Fibroblast of skin of left biceps (primary cell): ENCODE measurements around the gene TOB2.
A peak's percentile ranks its signal among the peaks of the same experiment; 100 is the strongest.
"Not testable (repeated sequence)": the region's sequence is repeated elsewhere in the genome, so short reads cannot be mapped to it uniquely, and the experiment has no call there.

Experiments used
- DNase-seq, 2 experiments: peaks; one replicate each; pipeline ENCODE4 v3.0.0-alpha.2; 2013; ENCODE audit warnings: low read depth in 2 of 2

TOB2 gene

DNA sequence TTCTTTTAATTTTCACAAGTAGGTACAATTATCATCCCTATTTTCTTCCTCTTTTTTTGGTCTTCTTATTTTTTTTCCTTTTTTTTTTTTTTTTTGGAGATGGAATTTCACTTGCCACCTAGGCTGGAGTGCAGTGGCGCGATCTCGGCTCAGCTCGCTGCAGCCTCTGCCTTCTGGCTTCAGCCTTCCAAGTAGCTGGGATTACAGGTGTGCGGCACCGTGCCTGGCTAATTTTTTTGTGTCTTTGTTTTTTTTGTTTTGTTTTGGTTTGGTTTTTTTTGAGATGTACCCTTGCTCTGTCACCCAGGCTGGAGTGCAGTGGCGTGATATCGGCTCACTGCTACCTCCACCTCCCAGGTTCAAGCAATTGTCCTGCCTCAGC is 16.7 kb downstream of the TOB2 start:
- no peak for DNase-seq

DNA sequence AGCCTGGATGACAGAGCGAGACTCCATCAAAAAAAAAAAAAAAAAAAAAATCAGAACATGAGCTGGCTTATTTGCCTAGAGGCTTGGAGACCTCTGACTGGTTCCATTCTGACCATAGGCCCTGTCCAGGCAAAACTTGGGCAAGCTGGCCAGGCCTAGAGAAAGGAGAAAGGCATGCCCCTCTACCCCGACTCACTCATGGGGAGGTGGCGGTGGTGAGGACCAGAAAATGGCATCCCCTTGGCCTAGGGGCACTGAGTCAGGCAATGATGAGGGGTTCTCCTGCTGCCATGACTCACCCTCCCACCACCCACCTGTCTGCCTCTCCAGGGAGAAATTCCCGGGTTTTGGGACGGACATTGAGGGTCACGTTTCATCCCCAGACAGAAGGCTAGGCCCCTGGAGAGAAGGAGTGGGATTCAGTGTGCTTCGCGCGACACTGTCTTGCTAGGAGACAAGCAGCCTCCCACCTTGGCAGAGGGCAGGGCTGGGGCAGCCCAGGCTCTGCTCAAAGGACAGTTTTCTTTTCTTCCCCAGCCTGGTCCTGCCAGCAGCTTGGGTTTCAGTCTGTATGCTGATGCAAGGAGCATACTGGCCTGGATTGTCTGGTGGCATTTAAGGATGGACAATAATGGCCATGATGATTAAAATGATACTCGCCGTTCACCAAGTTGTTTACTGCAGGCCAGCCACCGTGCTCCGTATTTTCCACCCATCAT is 17.2 kb downstream of the TOB2 start:
- no peak for DNase-seq

- no peak for DNase-seq
Measured at GRCh38 chr22:41425660-41426365, 20.8 kb downstream of the TOB2 start.

GRCh38 chr22:41418717-41419116 is 27.9 kb downstream of the TOB2 start:
- no peak for DNase-seq

DNA sequence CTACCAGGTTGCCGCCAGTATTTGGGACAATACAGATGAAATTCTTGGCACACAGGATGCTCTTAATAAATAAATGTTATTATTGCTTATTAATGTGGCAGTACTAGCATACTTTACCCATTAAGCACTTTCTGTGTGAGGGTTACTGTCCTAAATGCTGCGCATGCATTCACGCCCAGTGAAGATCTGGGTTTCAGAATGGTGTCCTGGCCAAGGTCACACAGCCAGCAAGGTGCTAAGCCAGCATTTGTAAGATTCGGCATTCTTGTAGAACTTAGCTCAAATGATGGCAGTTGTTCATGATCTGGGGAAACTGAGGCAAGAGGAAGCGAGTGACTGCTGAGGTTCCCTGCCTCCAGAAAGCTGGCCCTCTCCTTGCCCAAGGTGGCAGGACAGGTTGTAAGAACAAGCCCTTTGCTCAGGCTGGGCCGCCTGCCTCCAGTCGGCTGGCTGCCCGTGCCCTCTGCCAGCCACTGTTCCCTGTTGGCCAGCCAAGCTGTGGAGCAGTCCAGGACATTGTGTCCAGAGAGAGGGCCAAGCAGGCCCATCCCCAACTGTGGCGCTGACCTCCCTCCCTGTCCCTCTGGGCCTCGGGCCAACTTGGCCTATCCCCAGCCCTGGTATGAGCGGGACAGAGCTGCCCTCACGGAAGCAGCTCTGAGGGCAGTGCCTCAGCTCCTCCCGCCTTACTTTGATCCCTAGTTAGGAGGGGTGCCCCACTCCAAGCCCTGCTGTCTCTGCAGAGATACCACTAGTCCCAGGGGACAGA is 28.8 kb downstream of the TOB2 start:
- no peak for DNase-seq

GRCh38 chr22:41415554-41415953 is 31.0 kb downstream of the TOB2 start:
- DNase-seq: no peak

- DNase-seq: no peak
Measured at GRCh38 chr22:41411021-41411851, 35.4 kb downstream of the TOB2 start.

GRCh38 chr22:41410311-41410751 is 36.3 kb downstream of the TOB2 start:
- DNase-seq: no peak

DNA sequence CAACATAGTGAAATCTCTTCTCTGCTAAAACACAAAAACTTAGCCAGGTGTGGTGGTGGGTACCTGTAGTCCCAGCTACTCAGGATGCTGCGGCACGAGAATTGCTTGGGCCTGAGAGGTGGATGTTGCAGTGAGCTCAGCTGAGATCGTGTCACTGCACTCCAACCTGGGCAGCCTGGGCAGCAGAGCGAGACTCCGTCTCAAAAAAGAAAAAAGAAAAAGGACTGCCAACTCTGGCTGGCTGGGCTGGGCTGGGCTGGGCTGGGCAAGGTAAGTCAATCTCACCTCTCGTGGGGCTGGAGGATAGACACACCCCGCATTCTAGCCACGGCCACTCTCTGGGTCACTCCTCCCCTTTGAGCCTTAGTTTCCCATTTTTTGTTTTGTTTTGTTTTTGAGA is 37.9 kb downstream of the TOB2 start:
- DNase-seq: no peak

- no peak for DNase-seq
Measured at GRCh38 chr22:41407433-41407832, 39.2 kb downstream of the TOB2 start.

DNA sequence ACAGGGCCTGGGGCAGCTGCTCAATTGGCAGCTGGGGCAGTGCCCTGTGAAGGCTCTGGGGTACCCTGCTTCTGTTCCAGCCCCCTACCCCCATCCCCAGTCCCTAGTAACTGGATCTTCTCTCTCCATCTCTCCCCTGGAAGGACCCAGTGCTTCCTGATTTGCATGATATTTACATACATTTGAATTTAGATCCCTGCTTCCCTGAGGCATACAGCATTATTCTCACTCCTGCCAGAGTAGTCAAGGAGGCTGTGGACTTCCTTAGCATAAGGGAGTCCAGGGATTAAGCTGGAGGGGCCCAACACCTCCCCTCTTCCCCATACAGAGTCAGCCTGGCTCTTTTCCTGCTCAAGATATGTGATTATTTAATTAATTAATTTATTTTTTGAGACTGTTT is 40.2 kb downstream of the TOB2 start:
- no peak for DNase-seq

DNA sequence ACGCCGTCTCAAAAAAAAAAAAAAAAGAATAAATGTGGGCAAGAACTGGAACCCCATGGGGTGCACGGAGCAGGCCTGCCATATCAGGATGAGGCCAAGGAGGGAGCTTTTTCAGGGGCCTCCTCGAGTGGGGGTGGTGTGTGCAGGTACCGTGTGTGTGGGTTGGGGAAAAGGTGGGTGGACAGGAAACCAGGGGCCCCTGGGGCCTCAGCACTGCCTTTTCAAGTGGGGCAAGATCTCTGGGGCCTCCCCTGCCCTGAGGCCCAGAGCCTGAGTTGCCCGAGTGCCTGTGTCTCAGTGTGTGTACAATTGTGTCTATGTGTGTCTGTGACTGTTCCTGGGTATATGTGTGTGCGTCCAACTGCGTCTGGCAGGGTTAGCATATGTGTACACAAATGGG is 41.0 kb downstream of the TOB2 start:
- DNase-seq: no peak

- peak in 1 of 2 experiments; percentile 32 for DNase-seq
Measured at GRCh38 chr22:41403532-41404318, 42.9 kb downstream of the TOB2 start.

DNA sequence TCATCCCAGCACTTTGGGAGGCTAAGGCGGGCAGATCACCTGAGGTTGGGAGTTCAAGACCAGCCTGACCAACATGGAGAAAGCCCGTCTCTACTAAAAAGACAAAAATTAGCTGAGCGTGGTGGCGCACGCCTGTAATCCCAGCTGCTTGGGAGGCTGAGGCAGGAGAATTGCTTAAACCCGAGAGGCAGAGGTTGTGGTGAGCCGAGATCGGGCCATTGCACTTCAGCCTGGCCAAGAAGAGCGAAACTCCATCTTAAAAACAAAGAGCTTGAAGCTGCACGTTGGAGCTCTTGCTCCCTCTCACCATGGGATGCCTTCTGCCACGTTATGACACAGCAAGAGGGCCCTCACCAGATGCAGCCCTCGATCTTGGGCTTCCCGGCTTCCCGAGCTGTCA is 43.8 kb downstream of the TOB2 start:
- DNase-seq: not testable (repeated sequence)

- peak; percentile 57 to 58 for DNase-seq
Measured at GRCh38 chr22:41401781-41402648, 44.6 kb downstream of the TOB2 start.

GRCh38 chr22:41398921-41399320 is 47.7 kb downstream of the TOB2 start:
- DNase-seq: no peak

DNA sequence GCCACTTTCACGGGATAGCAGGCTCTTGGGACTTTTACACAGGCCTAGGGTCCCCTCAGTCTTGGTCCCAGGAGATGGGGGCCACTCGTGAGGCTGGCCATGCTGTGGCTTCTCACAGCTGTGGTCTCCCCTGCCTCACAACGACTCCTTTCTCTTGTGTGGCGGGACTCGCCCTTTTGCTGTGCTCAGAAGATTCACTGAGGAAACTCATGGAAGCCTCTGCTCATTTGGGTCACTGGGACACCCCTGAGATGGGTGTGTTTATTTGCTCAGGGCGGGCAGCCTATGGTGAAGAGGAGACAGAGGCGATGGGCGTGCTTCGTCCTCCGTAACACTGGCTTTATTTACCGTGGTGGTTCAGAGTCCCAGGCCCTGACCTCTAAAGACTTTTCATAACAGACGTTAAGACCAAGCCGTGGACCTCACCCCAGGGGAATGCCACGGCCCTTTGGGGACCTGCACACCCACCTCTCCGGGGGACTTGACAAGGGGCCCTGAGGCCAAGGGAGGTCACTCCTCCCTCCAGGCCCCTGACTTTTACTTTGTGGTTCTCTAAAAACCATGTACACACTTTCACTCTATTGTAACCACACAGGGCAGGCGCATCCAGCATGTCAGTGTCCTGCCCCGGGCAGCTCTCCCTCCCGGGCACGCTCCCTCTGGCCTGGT is 49.3 kb downstream of the TOB2 start:
- no peak for DNase-seq

GRCh38 chr22:41395531-41396240 is 50.9 kb downstream of the TOB2 start:
- DNase-seq: no peak

GRCh38 chr22:41394012-41394356 is 52.6 kb downstream of the TOB2 start:
- no peak for DNase-seq
